ENCODE data around the gene EIF4E3. TPM values are rescaled to one million over a fixed set of nuclear protein-coding genes. Genes with fewer than 3 reads are reported as not detected.

The EIF4E3 gene
- total and polyA plus RNA-seq, 8 donors, result 10.4 to 34.8 (median 13.3) TPM

GRCh38 chr3:71625676-71626075, 99.5 kb downstream of the EIF4E3 start:
- Histone ChIP-seq H3K4me3 (no peak overlapping the region), H3K36me3 (no peaks in the 10 kb centered on the region), H3K9me3 (no peaks in the 10 kb centered on the region), H3K4me1 (peaks cover 0 to 3% of the 10 kb centered on the region in 2 donors), H3K27me3 (no peaks in the 10 kb centered on the region), H3K27ac (no peak overlapping the region)
- ATAC-seq (no peak), DNase-seq (no peak)
- TF ChIP-seq CTCF (IDR thresholded peaks at IDR 0.05), result no peak
- intact Hi-C loops (cut with DNase I), result no loop called here

Other genes with a start within 250 kb of the EIF4E3 start
- gene FOXP1, start 141.7 kb downstream of the EIF4E3 start, total RNA-seq, result 100 to 1,000 TPM in 1 of 2 donors, 10 to 100 TPM in 1; 95.1 to 107 TPM
- 100 to 1,000 TPM; 114 to 143 (median 129) TPM for gene FOXP1, start 141.7 kb downstream of the EIF4E3 start, polyA plus RNA-seq (ENCODE audit: insufficient read length in 6 of 6)
- gene GPR27, start 28.5 kb upstream of the EIF4E3 start, total RNA-seq, result 1 to 10 TPM; 2.8 to 3.0 TPM
- 1 to 10 TPM; 2.1 to 3.9 (median 2.9) TPM for gene GPR27, start 28.5 kb upstream of the EIF4E3 start, polyA plus RNA-seq (ENCODE audit: insufficient read length in 6 of 6)
- 10 to 100 TPM in 1 of 2 donors, under 1 TPM in 1; 0.32 to 18.1 TPM for gene PROK2, start 59.7 kb upstream of the EIF4E3 start, total RNA-seq
- under 1 TPM in 2 of 6 donors, not detected in 4; 0.11 to 0.21 TPM for gene PROK2, start 59.7 kb upstream of the EIF4E3 start, polyA plus RNA-seq (ENCODE audit: insufficient read length in 6 of 6)